ENCODE results near the gene ZDHHC14. TPM values are rescaled to one million over a fixed set of nuclear protein-coding genes. Genes with fewer than 3 reads are reported as not detected.
"Not testable (repeated sequence)": the region's sequence is repeated elsewhere in the genome, so short reads cannot be mapped to it uniquely, and the experiment has no call there.

The ZDHHC14 gene
- total RNA-seq, 2 experiments from 2014 or later = 1.7 to 2.5 TPM

DNA sequence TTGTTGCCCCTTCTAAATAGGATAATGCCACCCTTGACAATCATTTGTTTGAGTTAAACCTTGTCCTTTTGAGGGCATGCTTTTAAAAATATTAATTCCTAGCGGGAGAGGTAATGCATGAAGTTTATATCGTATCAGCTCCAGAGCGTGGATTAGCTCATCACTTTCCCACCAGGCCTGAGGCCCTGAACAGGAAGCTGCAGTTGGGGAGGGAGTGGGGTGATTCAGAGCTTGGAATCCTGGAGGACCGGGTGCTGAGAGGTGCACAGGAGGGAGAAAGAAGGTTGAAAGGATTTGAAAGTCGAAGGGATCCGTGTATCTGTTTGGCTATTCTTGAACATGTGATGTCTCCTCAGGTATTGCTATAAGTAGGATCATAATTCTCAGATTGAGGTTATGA, 25.0 kb downstream of the ZDHHC14 start:
- H3K9me3 Mint-ChIP-seq = no peaks in the 10 kb centered on the region
- H3K4me1 Mint-ChIP-seq (ENCODE audit: low read depth) = no peaks in the 10 kb centered on the region
- DNase-seq (no peak), ATAC-seq (no peak)
- intact Hi-C loops (cut with micrococcal nuclease) = no loop called here
- no peaks in the 10 kb centered on the region for H3K27me3 Mint-ChIP-seq
- no peaks in the 10 kb centered on the region for H3K36me3 Mint-ChIP-seq (ENCODE audit: low read depth)
- TF ChIP-seq, protein P1, sequence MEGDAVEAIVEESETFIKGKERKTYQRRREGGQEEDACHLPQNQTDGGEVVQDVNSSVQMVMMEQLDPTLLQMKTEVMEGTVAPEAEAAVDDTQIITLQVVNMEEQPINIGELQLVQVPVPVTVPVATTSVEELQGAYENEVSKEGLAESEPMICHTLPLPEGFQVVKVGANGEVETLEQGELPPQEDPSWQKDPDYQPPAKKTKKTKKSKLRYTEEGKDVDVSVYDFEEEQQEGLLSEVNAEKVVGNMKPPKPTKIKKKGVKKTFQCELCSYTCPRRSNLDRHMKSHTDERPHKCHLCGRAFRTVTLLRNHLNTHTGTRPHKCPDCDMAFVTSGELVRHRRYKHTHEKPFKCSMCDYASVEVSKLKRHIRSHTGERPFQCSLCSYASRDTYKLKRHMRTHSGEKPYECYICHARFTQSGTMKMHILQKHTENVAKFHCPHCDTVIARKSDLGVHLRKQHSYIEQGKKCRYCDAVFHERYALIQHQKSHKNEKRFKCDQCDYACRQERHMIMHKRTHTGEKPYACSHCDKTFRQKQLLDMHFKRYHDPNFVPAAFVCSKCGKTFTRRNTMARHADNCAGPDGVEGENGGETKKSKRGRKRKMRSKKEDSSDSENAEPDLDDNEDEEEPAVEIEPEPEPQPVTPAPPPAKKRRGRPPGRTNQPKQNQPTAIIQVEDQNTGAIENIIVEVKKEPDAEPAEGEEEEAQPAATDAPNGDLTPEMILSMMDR (IDR thresholded peaks at IDR 0.05) = no peak
- CTCF ChIA-PET = no interaction called here
- H3K27ac Mint-ChIP-seq = no peak overlapping the region
- POLR2A ChIA-PET = no interaction called here
- no peak overlapping the region for H3K4me3 Mint-ChIP-seq

GRCh38 chr6:157406661-157407060, 25.7 kb downstream of the ZDHHC14 start:
- ChIA-PET CTCF (no interaction called here), POLR2A (no interaction called here)
- intact Hi-C loops (cut with micrococcal nuclease) = no loop called here
- H3K4me1 Mint-ChIP-seq (ENCODE audit: low read depth) = no peaks in the 10 kb centered on the region
- no peak for DNase-seq
- no peaks in the 10 kb centered on the region for H3K27me3 Mint-ChIP-seq
- no peak overlapping the region for H3K27ac Mint-ChIP-seq
- TF ChIP-seq, protein P1 (IDR thresholded peaks at IDR 0.05) = no peak
- H3K4me3 Mint-ChIP-seq = no peak overlapping the region
- H3K36me3 Mint-ChIP-seq (ENCODE audit: low read depth) = no peaks in the 10 kb centered on the region
- no peaks in the 10 kb centered on the region for H3K9me3 Mint-ChIP-seq
- ATAC-seq = no peak

DNA sequence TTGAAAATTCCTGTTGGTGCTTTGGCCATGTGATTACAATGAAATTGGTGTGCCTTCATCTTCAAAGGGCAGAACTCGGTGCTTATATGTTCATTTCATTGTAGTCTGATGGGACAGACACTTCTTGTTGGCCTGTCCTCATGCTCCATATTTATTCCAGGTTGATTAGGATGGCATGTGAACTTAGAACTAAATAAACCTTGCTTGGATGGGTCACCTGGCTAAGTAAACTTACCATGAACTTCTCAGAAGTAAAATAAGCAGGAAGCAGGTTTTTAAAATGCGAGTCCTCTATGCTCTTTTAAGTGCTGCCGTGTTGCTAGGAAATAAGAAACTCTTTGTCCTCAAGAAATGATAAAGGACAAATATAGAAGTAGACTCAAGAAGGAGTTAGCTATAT, 26.7 kb downstream of the ZDHHC14 start:
- Mint-ChIP-seq H3K4me3 (no peak overlapping the region), H3K4me1 (ENCODE audit: low read depth) (no peaks in the 10 kb centered on the region), H3K27ac (no peak overlapping the region), H3K9me3 (no peaks in the 10 kb centered on the region), H3K36me3 (ENCODE audit: low read depth) (no peaks in the 10 kb centered on the region), H3K27me3 (no peaks in the 10 kb centered on the region)
- DNase-seq (no peak), ATAC-seq (no peak)
- ChIA-PET CTCF (no interaction called here), POLR2A (interaction anchor here (0.6 to 1.0 kb wide), 2 partner anchors 14 to 24 kb away, joined by 3 to 4 read pairs; no protein-coding TSS in a partner anchor)
- TF ChIP-seq, protein P1 (IDR thresholded peaks at IDR 0.05) = no peak
- intact Hi-C loops (cut with micrococcal nuclease) = no loop called here

DNA sequence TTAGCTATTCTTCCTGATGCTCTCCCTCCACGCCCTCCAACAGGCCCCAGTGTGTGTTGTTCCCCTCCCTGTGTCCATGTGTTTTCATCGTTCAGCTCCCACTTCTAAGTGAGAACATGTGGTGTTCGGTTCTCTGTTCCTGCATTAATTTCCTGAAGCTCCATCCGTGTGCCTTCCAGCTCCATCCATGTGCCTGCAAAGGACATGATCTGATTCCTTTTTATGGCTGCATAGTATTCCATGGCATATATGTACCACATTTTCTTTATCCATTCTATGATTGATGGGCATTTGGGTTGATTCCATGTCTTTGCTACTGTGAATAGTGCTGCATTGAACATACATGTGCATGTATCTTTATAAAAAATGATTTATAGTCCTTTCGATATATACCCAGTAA, 27.4 kb downstream of the ZDHHC14 start:
- POLR2A ChIA-PET; intact Hi-C loops (cut with micrococcal nuclease); H3K4me1 Mint-ChIP-seq (ENCODE audit: low read depth); H3K27ac Mint-ChIP-seq; CTCF ChIA-PET; H3K27me3 Mint-ChIP-seq; ATAC-seq; H3K36me3 Mint-ChIP-seq (ENCODE audit: low read depth); H3K4me3 Mint-ChIP-seq; H3K9me3 Mint-ChIP-seq; DNase-seq: not testable (repeated sequence)

- ATAC-seq (no peak), DNase-seq (no peak)
- Mint-ChIP-seq H3K4me1 (ENCODE audit: low read depth) (no peaks in the 10 kb centered on the region), H3K9me3 (no peaks in the 10 kb centered on the region), H3K27me3 (no peaks in the 10 kb centered on the region), H3K4me3 (no peak overlapping the region), H3K27ac (no peak overlapping the region), H3K36me3 (ENCODE audit: low read depth) (no peaks in the 10 kb centered on the region)
- CTCF ChIA-PET = interaction anchor here (1.0 to 1.3 kb wide), 3 partner anchors 14 to 85 kb away, joined by 3 to 4 read pairs (median 3); no protein-coding TSS in a partner anchor
- TF ChIP-seq, protein P1 (IDR thresholded peaks at IDR 0.05) = no peak
- intact Hi-C loops (cut with micrococcal nuclease) = no loop called here
- POLR2A ChIA-PET = no interaction called here
These were observed 29.1 kb downstream of the ZDHHC14 start for GRCh38 chr6:157410045-157410444.

- no peaks in the 10 kb centered on the region for H3K9me3 Mint-ChIP-seq
- ChIA-PET POLR2A (interaction anchor here (0.7 to 1.0 kb wide), 2 partner anchors 8 to 92 kb away, joined by 3 read pairs; no protein-coding TSS in a partner anchor), CTCF (interaction anchor here (1.2 to 1.3 kb wide), 2 partner anchors 16 to 19 kb away, joined by 3 to 4 read pairs; no protein-coding TSS in a partner anchor)
- H3K4me1 Mint-ChIP-seq (ENCODE audit: low read depth) = no peaks in the 10 kb centered on the region
- intact Hi-C loops (cut with micrococcal nuclease) = no loop called here
- no peak for ATAC-seq
- no peak overlapping the region for H3K27ac Mint-ChIP-seq
- H3K36me3 Mint-ChIP-seq (ENCODE audit: low read depth) = no peaks in the 10 kb centered on the region
- DNase-seq = no peak
- no peaks in the 10 kb centered on the region for H3K27me3 Mint-ChIP-seq
- TF ChIP-seq, protein P1 (IDR thresholded peaks at IDR 0.05) = no peak
- H3K4me3 Mint-ChIP-seq = no peak overlapping the region
These were observed 30.4 kb downstream of the ZDHHC14 start for GRCh38 chr6:157411368-157411767.

Data from activated CD8-positive, alpha-beta T cell treated with anti-CD3 and anti-CD28 coated beads for 36 hours (primary cell).